IPS DF 6.9 (cell line): ENCODE measurements around the gene SRSF8.
"Not testable (repeated sequence)": the region's sequence is repeated elsewhere in the genome, so short reads cannot be mapped to it uniquely, and the experiment has no call there.

Source experiments
- DNase-seq: peaks from one replicate; pipeline ENCODE4 v3.0.0-alpha.2; 2013; ENCODE audit warnings: low read depth, low spot score
- H3K27ac ChIP-seq: one replicate; pipeline ENCODE4 v1.5.1; 2013; ENCODE audit warnings: low read length, control low read depth
- H3K27me3 ChIP-seq: 2 replicates; pipeline ENCODE4 v1.6.1; 2013; ENCODE audit warnings: mild to moderate bottlenecking, low read length; ENCODE audit not compliant: control insufficient read depth, insufficient read depth
- H3K36me3 ChIP-seq: 2 replicates; pipeline ENCODE4 v1.6.1; 2013; ENCODE audit warnings: low read length; ENCODE audit not compliant: control insufficient read depth, insufficient read depth
- H3K4me1 ChIP-seq: 2 replicates; pipeline ENCODE4 v1.6.1; 2013; ENCODE audit warnings: low read length; ENCODE audit not compliant: control insufficient read depth, insufficient read depth
- H3K4me3 ChIP-seq: 2 replicates; pipeline ENCODE4 v1.5.1; 2013; ENCODE audit warnings: mild to moderate bottlenecking, low read length
- H3K9me3 ChIP-seq: 2 replicates; pipeline ENCODE4 v1.6.1; 2013; ENCODE audit warnings: low read length, inconsistent platforms; ENCODE audit not compliant: control insufficient read depth, insufficient read depth
- WGBS: extraction: QIAGEN DNeasy Blood & Tissue Kit; methylation state at CpG from one replicate; pipeline ENCODE4 v1.1.7; 2013; ENCODE audit warnings: mixed read lengths, missing lambda C conversion rate; ENCODE audit not compliant: insufficient read length, insufficient coverage; 5-methylcytosine and 5-hydroxymethylcytosine counted together

Gene SRSF8

DNA sequence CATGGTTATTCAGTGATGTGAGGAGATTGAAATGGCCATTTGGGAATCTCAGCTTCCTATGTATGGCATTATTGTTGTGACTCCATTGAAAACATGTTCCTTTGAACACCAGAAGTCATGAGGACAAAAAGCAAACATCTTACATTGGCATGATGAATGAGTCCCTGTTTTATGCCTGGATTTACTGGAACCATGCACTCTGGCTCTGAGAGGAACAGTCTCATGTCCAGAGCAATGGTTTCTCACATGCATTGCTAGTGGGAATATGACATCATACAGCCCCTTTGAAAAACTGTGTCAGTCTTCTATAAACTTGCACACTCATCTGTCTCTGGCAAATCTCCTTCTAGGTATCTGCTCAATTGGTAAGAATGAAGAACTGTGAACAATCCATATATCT, 20.9 kb upstream of the SRSF8 start:
- Histone ChIP-seq H3K36me3 (no peaks in the 10 kb centered on the region), H3K27ac (no peak overlapping the region), H3K4me3 (no peak overlapping the region), H3K27me3 (no peaks in the 10 kb centered on the region), H3K9me3 (no peaks in the 10 kb centered on the region), H3K4me1 (no peaks in the 10 kb centered on the region)
- DNase-seq = no peak

DNA sequence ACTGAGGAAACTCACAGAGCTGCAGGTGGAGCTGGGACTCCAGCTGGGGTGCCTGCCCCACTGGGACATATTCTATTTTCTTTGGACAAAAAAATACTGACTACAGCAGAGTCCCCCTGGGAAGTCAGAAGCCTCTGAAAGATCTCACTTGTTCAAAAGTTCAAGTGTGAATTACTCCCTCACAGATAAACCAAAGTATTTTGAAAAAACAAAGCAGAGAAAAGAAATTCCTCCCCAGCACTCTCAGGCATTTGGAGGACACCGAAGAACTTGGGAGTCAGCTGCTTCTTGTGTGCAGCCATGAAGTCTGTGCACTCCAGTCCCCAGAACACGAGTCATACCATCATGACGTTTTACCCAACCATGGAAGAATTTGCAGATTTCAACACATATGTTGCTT, 17.6 kb upstream of the SRSF8 start, which contains the start of gene KDM4F:
TSS of gene KDM4F (plus strand) at position 301 of the 400 bp plus-strand sequence.
- no CpG with 5 or more reads among the region's 3 CpGs for WGBS

DNA sequence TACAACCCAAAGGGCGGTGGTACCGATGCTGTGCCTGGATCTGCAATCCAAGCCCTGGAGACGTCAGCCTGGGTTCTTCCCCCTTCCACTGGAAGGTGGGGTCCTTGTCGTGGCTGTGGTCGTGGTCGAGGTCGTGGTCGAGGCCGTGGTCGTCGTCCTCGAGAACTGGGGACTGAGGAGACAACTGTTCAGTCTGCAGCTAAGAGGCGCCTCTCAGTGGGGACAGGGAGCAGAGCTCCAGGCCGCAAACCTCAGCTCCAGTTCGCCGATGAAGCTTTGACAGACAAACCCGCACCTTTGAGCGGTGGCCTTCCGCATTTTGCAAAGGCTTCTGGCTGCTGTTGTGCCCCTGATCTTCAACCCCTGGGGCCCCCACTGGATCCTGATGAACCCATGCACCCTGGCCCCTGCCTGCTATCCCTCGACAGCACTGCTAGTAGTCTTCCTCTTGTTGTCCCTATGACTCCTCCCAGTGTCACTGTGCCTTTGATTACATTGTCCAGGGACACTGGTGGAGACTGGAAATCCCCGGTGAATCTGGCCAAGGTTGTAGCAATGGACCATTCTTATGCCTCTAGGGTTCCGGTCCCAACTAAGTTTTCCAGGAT, 16.0 kb upstream of the SRSF8 start:
- Histone ChIP-seq H3K27ac (no peak overlapping the region), H3K36me3 (no peaks in the 10 kb centered on the region), H3K4me1 (no peaks in the 10 kb centered on the region), H3K4me3 (no peak overlapping the region), H3K9me3 (no peaks in the 10 kb centered on the region), H3K27me3 (0 out of 2 replicates have a peak, but pooled peaks cover 1% of the 10 kb centered on the region)
- DNase-seq = no peak
- no CpG with 5 or more reads among the region's 22 CpGs for WGBS

More for the DNA sequence above, 17.6 kb upstream of the SRSF8 start, which contains the start of gene KDM4F:
- not testable (repeated sequence) for H3K4me3 ChIP-seq, H3K27me3 ChIP-seq, H3K27ac ChIP-seq, H3K9me3 ChIP-seq, DNase-seq, H3K36me3 ChIP-seq, H3K4me1 ChIP-seq

DNA sequence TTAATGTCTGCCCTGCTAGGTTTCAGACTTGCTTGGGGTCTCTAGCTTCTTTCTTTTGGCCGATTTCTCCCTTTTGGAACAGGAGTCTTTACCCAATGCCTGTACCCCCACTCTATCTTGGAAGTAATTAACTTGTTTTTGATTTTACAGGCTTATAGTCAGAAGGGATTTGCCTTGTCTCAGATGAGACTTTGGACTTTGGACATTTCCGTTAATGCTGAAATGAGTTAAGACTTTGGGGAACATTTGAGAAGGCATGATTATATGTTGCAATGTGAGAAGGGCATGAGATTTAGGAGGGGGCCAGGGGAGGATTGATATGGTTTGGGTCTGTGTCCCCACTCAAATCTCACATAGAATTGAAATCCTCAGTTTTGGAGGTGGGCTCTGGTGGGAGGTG, 12.4 kb upstream of the SRSF8 start:
- H3K27me3 ChIP-seq = 0 out of 2 replicates have a peak, but pooled peaks cover 1% of the 10 kb centered on the region
- no peak for DNase-seq
- H3K36me3 ChIP-seq = no peaks in the 10 kb centered on the region
- H3K4me3 ChIP-seq = no peak overlapping the region
- H3K4me1 ChIP-seq = no peaks in the 10 kb centered on the region
- H3K27ac ChIP-seq = no peak overlapping the region
- WGBS = no CpG with 5 or more reads among the region's 2 CpGs
- no peaks in the 10 kb centered on the region for H3K9me3 ChIP-seq

DNA sequence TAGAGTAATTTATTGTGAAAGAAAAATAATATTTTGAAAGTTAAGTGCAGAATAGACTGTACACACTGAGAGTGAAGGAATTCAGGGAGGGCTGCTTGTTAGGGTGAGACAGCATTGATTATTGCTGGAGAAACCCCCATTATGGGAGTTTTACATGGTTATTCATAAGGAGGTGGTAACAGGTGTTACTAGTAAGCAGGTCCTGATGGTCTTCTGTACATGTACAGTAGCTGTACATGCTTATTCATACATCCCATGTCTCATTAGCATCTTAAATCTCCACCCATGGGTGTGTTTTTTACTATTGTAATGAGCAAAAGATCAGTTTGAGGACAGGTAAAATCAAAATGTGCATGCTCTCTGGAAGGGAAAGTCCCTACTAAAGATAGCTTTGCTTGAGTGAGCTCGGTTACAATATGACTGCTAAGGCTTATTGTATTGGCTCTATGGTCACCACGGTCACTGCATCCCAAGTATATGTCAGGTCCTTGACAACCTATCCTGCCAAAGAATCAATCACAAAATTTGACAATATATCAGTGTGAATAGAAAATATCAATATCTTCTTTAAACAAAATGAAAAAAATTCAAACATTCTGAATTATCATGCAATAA, 11.3 kb upstream of the SRSF8 start:
- no peak for DNase-seq
- Histone ChIP-seq H3K27ac (no peak overlapping the region), H3K9me3 (no peaks in the 10 kb centered on the region), H3K36me3 (no peaks in the 10 kb centered on the region), H3K4me1 (no peaks in the 10 kb centered on the region), H3K27me3 (0 out of 2 replicates have a peak, but pooled peaks cover 1% of the 10 kb centered on the region), H3K4me3 (no peak overlapping the region)
- no CpG with 5 or more reads among the region's 2 CpGs for WGBS

GRCh38 chr11:95057959-95058358, 8.8 kb upstream of the SRSF8 start:
- no peak overlapping the region for H3K27ac ChIP-seq
- no peak overlapping the region for H3K4me3 ChIP-seq
- DNase-seq = no peak
- no peaks in the 10 kb centered on the region for H3K36me3 ChIP-seq
- no CpG with 5 or more reads among the region's 8 CpGs for WGBS
- 0 out of 2 replicates have a peak, but pooled peaks cover 1% of the 10 kb centered on the region for H3K27me3 ChIP-seq
- no peaks in the 10 kb centered on the region for H3K9me3 ChIP-seq
- H3K4me1 ChIP-seq = no peaks in the 10 kb centered on the region

- DNase-seq = no peak
- WGBS = no CpG with 5 or more reads among the region's 1 CpG
- H3K36me3 ChIP-seq = no peaks in the 10 kb centered on the region
Observed at GRCh38 chr11:95058621-95059020, 8.1 kb upstream of the SRSF8 start.

DNA sequence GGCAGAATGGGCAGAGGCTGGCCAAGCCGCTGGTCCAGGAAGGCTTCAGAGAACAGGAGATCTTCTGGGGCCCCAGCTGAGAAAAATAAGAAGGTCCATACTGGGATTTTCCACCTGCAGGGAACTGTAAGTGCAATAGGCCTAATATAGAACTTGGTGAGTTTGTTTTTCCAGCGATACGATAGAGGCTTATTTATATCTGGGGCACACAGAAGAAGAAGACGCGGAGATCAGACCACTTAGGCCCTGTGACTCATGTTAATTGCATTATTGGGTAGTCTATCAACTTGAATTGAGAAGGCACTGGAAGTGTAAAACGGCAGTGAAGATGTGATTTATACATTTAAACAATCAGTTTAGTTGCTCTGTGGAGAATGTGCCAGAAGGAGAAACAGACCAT, 7.7 kb upstream of the SRSF8 start:
- 0 out of 2 replicates have a peak, but pooled peaks cover under 1% of the 10 kb centered on the region for H3K27me3 ChIP-seq
- no peak overlapping the region for H3K4me3 ChIP-seq
- no peaks in the 10 kb centered on the region for H3K4me1 ChIP-seq
- no peaks in the 10 kb centered on the region for H3K36me3 ChIP-seq
- no peak for DNase-seq
- WGBS = no CpG with 5 or more reads among the region's 6 CpGs
- H3K27ac ChIP-seq = no peak overlapping the region
- H3K9me3 ChIP-seq = no peaks in the 10 kb centered on the region

More at GRCh38 chr11:95058621-95059020, 8.1 kb upstream of the SRSF8 start:
- H3K9me3 ChIP-seq = no peaks in the 10 kb centered on the region
- H3K27ac ChIP-seq = no peak overlapping the region
- H3K4me3 ChIP-seq = no peak overlapping the region
- H3K4me1 ChIP-seq = no peaks in the 10 kb centered on the region
- H3K27me3 ChIP-seq = 0 out of 2 replicates have a peak, but pooled peaks cover 1% of the 10 kb centered on the region

DNA sequence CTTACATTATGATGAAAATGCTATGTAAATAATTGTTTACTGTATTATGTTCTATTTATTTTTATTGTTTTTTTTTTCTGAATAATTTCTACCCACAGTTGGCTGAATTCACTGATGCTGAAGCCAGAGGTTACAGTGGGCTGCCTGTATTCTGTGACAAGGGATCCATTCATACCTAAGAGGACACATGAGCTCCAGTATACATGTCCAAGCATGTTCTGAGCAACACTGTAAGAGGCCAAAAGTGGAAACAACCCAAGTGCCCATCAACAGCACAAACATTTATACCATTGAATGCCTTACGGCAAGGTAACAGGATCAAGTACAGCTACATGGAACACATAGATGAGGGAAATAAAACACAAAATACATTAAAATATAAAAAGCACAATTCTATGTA, 1.4 kb upstream of the SRSF8 start:
- H3K27me3 ChIP-seq = no peaks in the 10 kb centered on the region
- no peak overlapping the region for H3K27ac ChIP-seq
- no CpG with 5 or more reads among the region's 1 CpG for WGBS

GRCh38 chr11:95067039-95067840, 521 bp downstream of the SRSF8 start:
- Histone ChIP-seq H3K27ac (no peak overlapping the region), H3K9me3 (no peaks in the 10 kb centered on the region), H3K4me1 (no peaks in the 10 kb centered on the region), H3K27me3 (no peaks in the 10 kb centered on the region), H3K36me3 (no peaks in the 10 kb centered on the region), H3K4me3 (peak overlapping the region; percentile 57)
- WGBS = no CpG with 5 or more reads among the region's 98 CpGs
- no peak for DNase-seq

More for the DNA sequence above, 1.4 kb upstream of the SRSF8 start:
- H3K36me3 ChIP-seq = no peaks in the 10 kb centered on the region
- no peaks in the 10 kb centered on the region for H3K9me3 ChIP-seq
- no peak for DNase-seq
- no peak overlapping the region for H3K4me3 ChIP-seq
- no peaks in the 10 kb centered on the region for H3K4me1 ChIP-seq
